NCI-H82 (cell line): ENCODE results near the gene LHPP.
A peak's percentile ranks its signal among the peaks of the same experiment; 100 is the strongest.

Source experiments
- DNase-seq: peaks from one replicate; lab custom pipeline; 2025; lab: John Stamatoyannopoulos, UW

Gene LHPP

DNA sequence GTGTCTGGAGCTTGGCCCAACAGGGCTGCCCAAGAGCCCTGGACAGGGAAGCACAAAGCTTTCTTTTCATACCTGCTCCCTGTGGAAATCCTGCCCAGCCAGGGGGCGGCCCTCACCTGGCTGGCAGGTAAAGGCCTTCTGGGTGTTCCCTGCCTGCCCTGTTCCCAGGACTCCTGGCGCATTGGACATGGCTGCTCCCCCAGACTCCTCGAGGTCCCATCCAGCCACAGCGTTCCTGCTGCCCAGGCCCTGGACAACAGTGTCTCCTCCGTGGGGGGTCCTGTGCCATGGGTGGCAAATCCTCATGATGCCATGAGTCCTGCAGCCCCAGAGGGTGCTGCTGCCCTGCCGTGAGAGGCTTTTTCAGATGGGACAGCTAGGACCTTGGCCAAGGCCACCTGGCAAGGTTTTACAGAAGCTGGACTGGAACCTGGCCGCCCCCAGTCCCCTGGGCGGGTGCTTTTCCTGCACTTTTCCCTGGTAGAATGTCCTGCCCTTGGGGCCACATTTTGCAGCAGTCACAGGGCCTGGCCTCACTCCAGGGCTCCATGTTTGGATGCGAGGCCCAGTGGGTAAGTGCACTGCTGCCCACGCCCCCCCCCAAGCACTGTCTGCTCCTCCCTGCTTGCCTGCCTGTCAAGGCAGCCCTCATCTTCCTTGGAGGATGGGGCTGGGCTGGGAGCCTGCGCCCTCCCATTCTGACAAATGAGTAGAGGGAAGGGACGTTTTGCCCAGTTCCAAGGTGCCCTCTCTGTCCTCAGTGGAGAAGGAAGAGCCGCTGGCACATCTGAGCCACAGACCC lies 60.7 kb downstream of the LHPP start:
- DNase-seq: no peak

- peak; percentile 31 for DNase-seq
These were observed 61.6 kb downstream of the LHPP start for GRCh38 chr10:124522933-124523871.

DNA sequence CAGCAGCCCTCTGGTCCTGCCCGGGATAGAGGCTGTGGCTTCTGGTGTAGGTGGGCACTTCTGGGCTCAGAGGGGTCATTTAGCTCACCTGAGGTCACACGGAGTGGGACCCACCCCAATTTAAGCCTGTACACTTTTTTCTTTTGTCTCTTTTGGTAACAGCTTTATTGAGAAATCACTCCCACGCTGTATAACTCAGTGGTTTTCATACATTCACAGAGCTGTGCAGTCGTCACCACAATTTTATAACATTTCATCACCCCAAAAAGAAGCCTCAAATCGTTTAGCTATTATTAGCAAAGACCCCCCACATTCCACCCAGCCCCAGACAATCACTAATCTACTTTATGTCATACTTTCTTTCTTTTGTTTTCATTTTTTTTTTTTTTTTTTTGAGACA lies 62.3 kb downstream of the LHPP start:
- DNase-seq: no peak

GRCh38 chr10:124524991-124525653 lies 63.5 kb downstream of the LHPP start:
- DNase-seq: no peak

GRCh38 chr10:124525751-124526600 lies 64.4 kb downstream of the LHPP start:
- no peak for DNase-seq

DNA sequence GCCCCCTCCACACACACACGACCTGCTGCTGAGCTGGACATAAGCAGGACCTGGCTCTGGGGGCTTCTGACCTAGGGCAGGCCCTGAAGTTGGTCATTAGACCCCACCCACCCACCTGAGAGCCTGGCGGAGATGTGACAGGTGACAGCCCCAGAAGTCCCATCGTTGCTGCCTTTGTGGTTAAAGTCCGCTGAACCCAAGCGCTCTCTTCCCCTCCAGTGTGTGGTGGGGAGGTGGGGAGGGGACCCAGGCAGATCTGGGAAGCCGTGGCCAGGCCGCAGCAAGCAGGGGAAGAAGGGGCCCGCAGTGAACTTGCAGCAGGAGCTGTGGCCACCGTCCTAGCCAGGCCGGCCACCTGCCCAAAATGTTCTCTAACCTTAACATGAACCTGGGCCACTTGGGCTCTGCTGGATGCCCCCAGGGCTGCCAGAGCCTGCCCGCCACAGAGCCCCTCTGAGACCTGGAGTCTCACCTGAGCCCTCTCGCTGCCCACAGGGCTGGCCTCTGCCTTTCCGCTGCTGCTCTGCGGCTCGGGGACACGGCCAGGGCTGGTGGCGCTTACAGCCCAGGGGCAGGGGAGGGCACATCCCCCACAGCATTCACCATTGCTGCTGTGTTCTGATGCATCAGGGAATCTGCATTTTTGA lies 65.1 kb downstream of the LHPP start:
- DNase-seq: no peak

- DNase-seq: no peak
These were observed 66.3 kb downstream of the LHPP start for GRCh38 chr10:124527874-124528395.

DNA sequence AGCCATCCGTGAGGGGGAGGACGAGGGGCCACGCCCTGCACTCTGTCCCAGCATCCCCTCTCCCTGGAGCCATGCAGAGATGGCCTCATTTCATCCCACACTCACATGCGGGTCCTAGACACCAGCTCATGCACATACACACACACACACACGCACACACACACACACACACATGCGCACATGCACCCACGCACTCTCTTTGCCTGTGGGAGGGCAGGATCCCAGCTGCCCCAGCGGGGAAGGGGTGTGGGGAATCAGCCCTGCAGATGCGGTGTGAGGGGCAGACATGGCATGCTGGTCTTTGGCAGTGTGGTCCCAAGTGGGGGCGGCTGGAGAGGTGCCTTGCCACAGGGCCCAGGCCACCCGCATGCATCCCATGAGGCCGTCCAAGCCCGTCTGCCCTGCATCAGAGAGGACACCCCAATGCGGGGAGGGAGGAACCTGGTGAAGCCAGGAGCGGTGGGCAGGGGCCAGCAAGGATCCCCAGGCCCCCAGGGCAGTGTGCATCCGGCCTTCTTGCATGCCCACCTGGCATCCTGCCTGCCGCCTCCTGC lies 68.1 kb downstream of the LHPP start:
- no peak for DNase-seq

- peak; percentile 81 for DNase-seq
These were observed 68.6 kb downstream of the LHPP start for GRCh38 chr10:124530215-124530665.

DNA sequence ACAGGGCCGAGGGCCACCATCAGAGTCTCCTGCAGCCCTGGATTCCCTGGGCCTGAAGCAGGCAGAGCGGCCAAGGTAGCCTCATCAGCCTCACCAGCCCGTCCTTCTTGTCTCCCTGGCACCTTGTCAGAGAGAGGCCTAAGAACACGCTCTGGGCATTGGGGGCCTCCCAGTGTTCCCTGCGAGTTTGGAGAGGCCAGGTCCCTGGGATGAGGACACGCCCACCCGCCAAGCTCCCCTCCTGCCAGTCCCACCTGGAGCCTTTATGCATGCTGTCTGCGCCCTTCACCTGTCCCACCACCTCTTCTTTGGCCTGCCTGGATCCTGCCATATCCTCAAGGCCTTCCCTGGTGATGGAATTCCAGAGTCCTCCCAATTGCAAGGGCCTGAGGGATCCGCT lies 69.2 kb downstream of the LHPP start:
- DNase-seq: no peak

- DNase-seq: peak; percentile 3
These were observed 70.6 kb downstream of the LHPP start for GRCh38 chr10:124532106-124532641.

DNA sequence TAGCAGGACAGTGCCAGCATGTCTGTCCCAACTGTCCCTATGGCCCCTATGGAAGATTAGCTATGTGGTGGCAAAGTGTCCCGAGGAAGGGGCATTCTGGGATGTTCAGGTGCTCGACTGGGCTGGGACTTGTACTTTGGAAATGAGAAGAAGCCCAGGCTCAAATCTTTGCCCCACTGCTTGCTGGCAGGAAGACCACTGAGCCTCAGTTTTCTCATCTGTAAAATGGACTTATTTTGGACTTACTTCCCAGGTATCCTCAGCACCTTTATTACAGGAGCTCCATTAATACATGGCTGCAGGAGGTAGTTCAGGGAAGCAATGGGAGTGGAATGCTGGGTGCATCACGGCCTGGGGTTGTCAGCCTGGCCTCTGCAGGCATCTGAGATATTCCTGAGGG lies 71.2 kb downstream of the LHPP start:
- DNase-seq: no peak

DNA sequence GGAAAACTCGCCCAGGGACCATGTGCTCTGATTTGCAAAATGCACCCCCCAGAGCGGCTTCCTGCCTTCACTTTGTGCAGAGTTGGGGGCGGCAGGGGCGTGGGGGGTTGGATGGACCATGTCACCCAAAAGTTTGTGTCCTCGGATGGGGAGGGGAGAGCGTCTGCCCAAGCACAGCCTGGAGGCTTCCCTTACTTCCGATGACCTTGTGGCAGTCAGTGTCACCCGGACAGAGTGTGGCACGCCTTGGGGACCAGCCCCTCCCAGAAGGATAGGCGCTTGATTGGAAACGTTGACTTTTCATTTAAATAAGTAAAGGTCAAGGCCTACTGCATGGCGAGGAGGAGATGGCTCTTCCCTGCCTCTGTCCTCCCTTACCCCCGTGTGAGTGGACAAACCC lies 71.6 kb downstream of the LHPP start:
- no peak for DNase-seq

DNA sequence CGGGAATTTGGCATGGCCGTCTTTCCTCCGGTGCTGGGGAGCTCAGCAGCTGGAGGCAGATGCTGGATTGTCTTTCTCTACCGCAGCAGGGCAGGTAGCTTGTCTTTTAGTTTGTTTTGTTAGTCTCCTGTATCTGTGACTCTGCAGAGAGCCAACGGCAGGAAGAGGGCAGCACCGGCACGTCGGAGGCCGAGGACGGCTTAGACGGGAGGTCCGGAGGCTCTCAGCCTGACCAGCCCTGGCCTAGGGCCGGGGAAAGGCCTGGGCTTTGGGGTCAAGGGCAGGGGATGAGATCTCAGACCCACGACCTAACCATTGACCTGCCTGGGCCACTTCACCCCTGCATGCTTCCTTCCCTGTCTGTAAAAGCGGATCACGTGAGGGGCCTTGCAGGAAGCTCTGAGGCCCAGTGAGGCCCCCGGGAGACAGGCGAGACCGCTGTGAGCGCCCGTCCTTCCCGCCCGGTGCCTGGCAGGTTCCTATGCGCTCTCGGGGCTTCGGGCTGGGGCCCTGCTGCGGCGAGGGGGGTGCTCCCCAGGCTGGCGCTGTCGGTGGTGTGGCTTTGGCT lies 72.7 kb downstream of the LHPP start:
- DNase-seq: no peak

GRCh38 chr10:124534826-124535601 lies 73.4 kb downstream of the LHPP start:
- no peak for DNase-seq

DNA sequence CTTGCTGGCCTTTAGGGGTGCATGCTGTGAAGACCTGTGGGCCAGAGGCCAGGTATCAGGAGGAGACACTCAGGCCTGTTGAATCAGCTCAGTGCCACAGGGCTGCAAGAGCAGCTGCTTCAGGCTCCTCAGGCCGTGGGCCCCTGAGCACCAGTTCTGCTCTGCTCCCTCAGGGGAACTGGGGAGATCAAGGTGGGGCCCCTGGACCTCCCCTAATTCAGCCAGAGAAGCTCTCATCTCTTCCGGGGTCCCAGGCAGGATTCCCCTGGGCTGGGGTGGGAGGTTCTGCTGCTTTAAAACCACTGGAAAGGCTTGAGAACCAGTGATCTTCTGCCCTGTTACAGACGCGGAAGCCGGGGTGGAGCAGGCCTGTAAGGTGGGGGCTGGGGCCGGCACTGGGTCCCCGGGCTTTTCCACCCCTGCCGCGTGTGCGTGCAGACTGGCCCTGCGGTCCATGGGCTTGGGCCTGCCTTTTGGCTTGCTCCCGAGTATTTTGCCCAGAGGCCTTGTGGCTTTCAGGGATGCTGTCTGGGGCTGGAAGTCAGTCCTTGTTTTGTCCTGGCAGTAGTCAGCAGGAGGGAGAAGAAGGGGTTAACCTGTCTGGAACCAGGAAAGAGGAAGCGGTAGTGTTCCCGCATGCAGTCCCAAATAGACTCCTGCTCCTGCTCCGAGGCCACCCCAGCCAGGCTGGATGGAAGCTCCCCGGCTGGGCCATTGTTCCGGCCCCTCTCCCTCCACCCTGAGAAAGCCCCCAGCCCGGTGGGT lies 74.3 kb downstream of the LHPP start:
- DNase-seq: no peak

- DNase-seq: no peak
These were observed 75.0 kb downstream of the LHPP start for GRCh38 chr10:124536496-124537050.

GRCh38 chr10:124537166-124537725 lies 75.6 kb downstream of the LHPP start:
- DNase-seq: no peak
